HFFc6 (cell line): Measurements from ENCODE around the gene CD7. TPM values are rescaled to one million over a fixed set of nuclear protein-coding genes. Genes with fewer than 3 reads are reported as not detected.

Source experiments
- DNase-seq: peaks from one replicate; pipeline ENCODE4 v3.0.0-alpha.2; 2018
- H3K27ac Mint-ChIP-seq: 2 replicates; pipeline ENCODE4 v1.8.0; 2020; ENCODE audit warnings: mild to moderate bottlenecking, mixed read lengths
- H3K27me3 Mint-ChIP-seq: 2 replicates; pipeline ENCODE4 v1.8.0; 2021; ENCODE audit warnings: mild to moderate bottlenecking, moderate library complexity, mixed read lengths; ENCODE audit not compliant: insufficient read depth
- H3K36me3 Mint-ChIP-seq: 2 replicates; pipeline ENCODE4 v1.8.0; 2021; ENCODE audit warnings: low read depth, mixed read lengths
- H3K4me1 Mint-ChIP-seq: 2 replicates; pipeline ENCODE4 v1.8.0; 2020; ENCODE audit warnings: low read depth, mixed read lengths
- H3K4me3 Mint-ChIP-seq: 2 replicates; pipeline ENCODE4 v1.8.0; 2020; ENCODE audit warnings: mild to moderate bottlenecking, moderate library complexity, mixed read lengths
- H3K9me3 Mint-ChIP-seq: 2 replicates; pipeline ENCODE4 v1.8.0; 2020; ENCODE audit warnings: mild to moderate bottlenecking, mixed read lengths
- total RNA-seq, 6 experiments: library from RNA; stranded (reverse); fragmentation: NEBNext Ultra II Directional; extraction: Animal tissue kit (Norgen Biotek cat#: 25700); gene quantifications; 2 replicates in 1 of 6; 3 replicates in 5 of 6; pipeline ENCODE4 v1.2.3, GENCODE V29; 2021
- TF ChIP-seq, protein P1 (sequence below): fragments of 200-600 bp; sonication (generic); IDR thresholded peaks from 2 replicates; pipeline ENCODE4 v1.5.0; 2021; ENCODE audit warnings: antibody characterized with exemption, mild to moderate bottlenecking

The CD7 gene
- total RNA-seq, 6 experiments from 2014 or later, result 0.20 TPM; not detected in 5

DNA sequence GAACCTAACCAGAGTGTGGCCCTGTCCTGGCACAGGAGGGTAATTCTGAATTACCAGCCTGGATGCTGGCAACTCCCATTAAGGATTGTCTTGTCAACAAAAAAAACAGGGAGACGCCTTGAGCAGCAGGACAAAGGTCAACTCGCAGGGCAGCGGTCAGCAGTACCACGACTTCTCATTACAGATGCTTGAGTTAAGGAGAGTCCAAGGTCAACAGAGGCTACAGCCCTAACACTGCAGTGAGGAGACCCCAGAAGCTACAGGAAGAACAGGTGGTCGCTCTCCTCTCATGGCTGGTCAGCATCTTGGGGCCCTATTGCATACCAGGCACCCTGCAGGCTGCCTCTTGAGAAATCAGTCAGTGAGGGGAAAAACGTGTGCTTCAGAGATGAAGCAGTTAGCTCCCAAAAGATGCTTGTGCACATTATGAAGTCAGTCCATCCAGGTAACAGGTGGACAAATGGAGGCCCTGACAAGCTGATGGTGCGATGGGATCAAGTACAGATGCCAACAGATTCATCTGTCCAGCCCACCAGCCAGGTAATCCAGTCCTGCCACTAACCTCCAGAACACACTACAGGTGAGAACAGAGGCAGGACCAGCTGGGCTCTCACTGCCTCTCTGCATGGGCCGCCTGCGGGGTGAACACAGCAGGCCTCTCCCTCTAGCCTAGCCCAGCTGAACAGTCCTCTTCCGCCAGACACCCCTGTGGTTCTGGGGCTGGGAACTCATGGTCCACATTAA is 48.1 kb downstream of the CD7 start:
- H3K4me3 Mint-ChIP-seq, result peak overlapping the region; percentile 24; the same call in 1 of the 2 replicates
- H3K4me1 Mint-ChIP-seq, result peaks cover 69% of the 10 kb centered on the region
- H3K27ac Mint-ChIP-seq, result peak overlapping the region; percentile 72; the same call in 1 of the 2 replicates
- DNase-seq, result no peak
- peaks cover 38% of the 10 kb centered on the region for H3K36me3 Mint-ChIP-seq
- no peaks in the 10 kb centered on the region for H3K9me3 Mint-ChIP-seq
- TF ChIP-seq, protein P1, sequence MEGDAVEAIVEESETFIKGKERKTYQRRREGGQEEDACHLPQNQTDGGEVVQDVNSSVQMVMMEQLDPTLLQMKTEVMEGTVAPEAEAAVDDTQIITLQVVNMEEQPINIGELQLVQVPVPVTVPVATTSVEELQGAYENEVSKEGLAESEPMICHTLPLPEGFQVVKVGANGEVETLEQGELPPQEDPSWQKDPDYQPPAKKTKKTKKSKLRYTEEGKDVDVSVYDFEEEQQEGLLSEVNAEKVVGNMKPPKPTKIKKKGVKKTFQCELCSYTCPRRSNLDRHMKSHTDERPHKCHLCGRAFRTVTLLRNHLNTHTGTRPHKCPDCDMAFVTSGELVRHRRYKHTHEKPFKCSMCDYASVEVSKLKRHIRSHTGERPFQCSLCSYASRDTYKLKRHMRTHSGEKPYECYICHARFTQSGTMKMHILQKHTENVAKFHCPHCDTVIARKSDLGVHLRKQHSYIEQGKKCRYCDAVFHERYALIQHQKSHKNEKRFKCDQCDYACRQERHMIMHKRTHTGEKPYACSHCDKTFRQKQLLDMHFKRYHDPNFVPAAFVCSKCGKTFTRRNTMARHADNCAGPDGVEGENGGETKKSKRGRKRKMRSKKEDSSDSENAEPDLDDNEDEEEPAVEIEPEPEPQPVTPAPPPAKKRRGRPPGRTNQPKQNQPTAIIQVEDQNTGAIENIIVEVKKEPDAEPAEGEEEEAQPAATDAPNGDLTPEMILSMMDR, result no peak
- peaks cover 8% of the 10 kb centered on the region for H3K27me3 Mint-ChIP-seq

DNA sequence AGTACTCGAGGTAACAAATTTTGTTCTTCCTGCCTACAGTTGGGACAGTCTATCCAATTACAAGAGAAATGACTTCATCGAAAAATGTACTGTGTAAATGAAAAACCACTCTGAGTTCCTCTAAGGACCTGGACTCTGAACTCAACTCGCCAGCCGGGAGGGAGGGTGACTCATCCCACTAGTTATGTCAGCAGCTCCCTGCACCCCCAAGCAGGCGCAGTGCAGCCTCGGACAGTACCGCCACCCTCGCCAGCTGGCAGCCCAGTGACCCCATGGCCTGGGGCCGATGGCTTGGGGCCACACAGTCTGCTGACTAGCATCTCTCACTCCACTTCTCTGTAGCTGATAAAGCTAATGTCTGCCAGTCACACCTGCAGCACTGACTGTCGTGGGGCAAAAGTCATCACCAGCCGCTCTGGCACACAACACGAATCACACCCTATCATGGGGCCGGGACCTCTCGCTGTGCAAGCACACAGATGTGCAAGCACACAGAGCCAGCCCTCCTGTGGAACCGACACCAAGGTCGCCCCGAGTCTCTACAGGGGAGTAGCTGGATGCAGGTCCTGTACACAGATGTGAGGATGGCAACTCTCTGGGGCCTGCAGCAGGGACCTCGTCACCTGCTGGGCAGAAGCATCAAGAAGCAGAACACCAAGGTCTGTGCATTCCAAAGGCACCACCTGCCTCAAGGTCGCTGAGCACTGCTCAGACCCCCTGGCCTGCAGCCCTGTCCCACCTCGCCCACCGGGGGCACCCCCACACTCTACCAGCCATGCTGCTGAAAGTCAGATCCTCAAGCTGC is 49.6 kb downstream of the CD7 start:
- H3K36me3 Mint-ChIP-seq, result peaks cover 42% of the 10 kb centered on the region
- H3K4me3 Mint-ChIP-seq, result peak overlapping the region; percentile 80
- H3K9me3 Mint-ChIP-seq, result no peaks in the 10 kb centered on the region
- H3K27me3 Mint-ChIP-seq, result peaks cover 8% of the 10 kb centered on the region
- peaks cover 69% of the 10 kb centered on the region for H3K4me1 Mint-ChIP-seq
- peak; percentile 96 for DNase-seq
- H3K27ac Mint-ChIP-seq, result peak overlapping the region; percentile 97
- TF ChIP-seq, protein P1, result peak; percentile 44

DNA sequence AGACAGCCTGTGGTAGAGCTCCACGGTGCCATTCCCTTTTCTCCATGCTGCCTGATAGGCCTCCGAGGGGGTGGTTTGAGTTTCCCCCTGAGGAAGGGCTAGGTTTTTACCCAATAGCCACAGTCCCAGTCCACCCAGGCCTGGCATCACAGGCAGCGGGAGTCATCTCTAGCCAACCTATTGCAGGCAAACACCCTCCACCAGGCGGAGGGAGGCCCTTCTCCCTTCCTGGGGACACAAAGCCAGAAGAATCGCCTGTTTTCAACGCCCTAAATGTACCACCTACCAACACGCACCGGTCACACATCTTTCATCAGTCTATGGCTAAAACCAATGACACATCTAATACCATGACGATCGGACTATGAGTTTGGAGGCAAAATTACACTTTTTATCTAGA is 51.3 kb downstream of the CD7 start:
- H3K4me3 Mint-ChIP-seq, result peak overlapping the region; percentile 80; the same call in 1 of the 2 replicates
- TF ChIP-seq, protein P1, result no peak
- H3K4me1 Mint-ChIP-seq, result peaks cover 54% of the 10 kb centered on the region
- peak overlapping the region; percentile 97 for H3K27ac Mint-ChIP-seq
- no peaks in the 10 kb centered on the region for H3K9me3 Mint-ChIP-seq
- no peak for DNase-seq
- peaks cover 6% of the 10 kb centered on the region for H3K27me3 Mint-ChIP-seq
- peaks cover 44% of the 10 kb centered on the region for H3K36me3 Mint-ChIP-seq

Other genes starting within 250 kb of the CD7 start
- 100 to 1,000 TPM; 108 to 138 (median 112) TPM for gene FASN, start 219.4 kb downstream of the CD7 start, total RNA-seq
- gene CCDC57, start 104.8 kb downstream of the CD7 start, total RNA-seq, result 10 to 100 TPM; 12.8 to 15.6 (median 13.6) TPM
- gene SLC16A3, start 88.6 kb downstream of the CD7 start, total RNA-seq, result 100 to 1,000 TPM; 475 to 624 (median 523) TPM
- gene CSNK1D, start 43.9 kb downstream of the CD7 start, total RNA-seq, result 100 to 1,000 TPM; 116 to 128 (median 118) TPM
- gene SECTM1, start 16.2 kb upstream of the CD7 start, total RNA-seq, result 1 to 10 TPM; 1.7 to 3.9 (median 2.8) TPM
- under 1 TPM in 2 of 6 experiments, not detected in 4; 0.10 to 0.14 TPM for gene TEX19, start 41.6 kb upstream of the CD7 start, total RNA-seq
- gene UTS2R, start 54.2 kb upstream of the CD7 start, total RNA-seq, result not detected
- 1 to 10 TPM; 4.3 to 6.8 (median 5.6) TPM for gene HEXD, start 100.7 kb upstream of the CD7 start, total RNA-seq
- 10 to 100 TPM; 26.5 to 31.2 (median 27.9) TPM for gene OGFOD3, start 101.0 kb upstream of the CD7 start, total RNA-seq
- 10 to 100 TPM; 47.4 to 60.5 (median 48.7) TPM for gene CYBC1, start 133.1 kb upstream of the CD7 start, total RNA-seq
- gene NARF, start 141.1 kb upstream of the CD7 start, total RNA-seq, result 10 to 100 TPM; 25.2 to 38.1 (median 28.8) TPM
- 10 to 100 TPM; 38.6 to 46.3 (median 41.1) TPM for gene FOXK2, start 202.1 kb upstream of the CD7 start, total RNA-seq